GM23338 (cell line): ENCODE results near the gene PM20D1.

Experiments used
- EZH2 ChIP-seq: fragments of 200-600 bp; sonication (generic); IDR thresholded peaks from one replicate; pipeline ENCODE4 v1.8.0; 2017; ENCODE audit warnings: antibody characterized with exemption, mild to moderate bottlenecking, low read depth; ENCODE audit not compliant: unreplicated experiment
- POLR2AphosphoS5 ChIP-seq: IDR thresholded peaks from 2 replicates; pipeline ENCODE4 v1.6.1; 2016; ENCODE audit warnings: antibody characterized with exemption, low read depth
- TF ChIP-seq, protein P1 (sequence below), 2 experiments: fragments of 200-600 bp in 1 of 2; sonication (generic) in 1 of 2; conservative IDR thresholded peaks; 2 replicates each; pipeline versions ENCODE4 v1.5.1 to v1.6.1; 2016 to 2017; ENCODE audit warnings: antibody characterized with exemption in 2 of 2, low read depth in 2 of 2, mild to moderate bottlenecking in 2 of 2, moderate library complexity in 1 of 2

GRCh38 chr1:205783904-205784303 is 66.0 kb downstream of the PM20D1 start:
- TF ChIP-seq EZH2 (no peak), POLR2AphosphoS5 (no peak)
- TF ChIP-seq, protein P1, sequence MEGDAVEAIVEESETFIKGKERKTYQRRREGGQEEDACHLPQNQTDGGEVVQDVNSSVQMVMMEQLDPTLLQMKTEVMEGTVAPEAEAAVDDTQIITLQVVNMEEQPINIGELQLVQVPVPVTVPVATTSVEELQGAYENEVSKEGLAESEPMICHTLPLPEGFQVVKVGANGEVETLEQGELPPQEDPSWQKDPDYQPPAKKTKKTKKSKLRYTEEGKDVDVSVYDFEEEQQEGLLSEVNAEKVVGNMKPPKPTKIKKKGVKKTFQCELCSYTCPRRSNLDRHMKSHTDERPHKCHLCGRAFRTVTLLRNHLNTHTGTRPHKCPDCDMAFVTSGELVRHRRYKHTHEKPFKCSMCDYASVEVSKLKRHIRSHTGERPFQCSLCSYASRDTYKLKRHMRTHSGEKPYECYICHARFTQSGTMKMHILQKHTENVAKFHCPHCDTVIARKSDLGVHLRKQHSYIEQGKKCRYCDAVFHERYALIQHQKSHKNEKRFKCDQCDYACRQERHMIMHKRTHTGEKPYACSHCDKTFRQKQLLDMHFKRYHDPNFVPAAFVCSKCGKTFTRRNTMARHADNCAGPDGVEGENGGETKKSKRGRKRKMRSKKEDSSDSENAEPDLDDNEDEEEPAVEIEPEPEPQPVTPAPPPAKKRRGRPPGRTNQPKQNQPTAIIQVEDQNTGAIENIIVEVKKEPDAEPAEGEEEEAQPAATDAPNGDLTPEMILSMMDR (conservative IDR thresholded peaks at IDR 0.05; ENCODE audit: low read depth in 2 of 2): no peak
